MG63 (cell line): Measurements from ENCODE around the gene LMBRD1. TPM values are rescaled to one million over a fixed set of nuclear protein-coding genes. Genes with fewer than 3 reads are reported as not detected.
"Not testable (repeated sequence)": the region's sequence is repeated elsewhere in the genome, so short reads cannot be mapped to it uniquely, and the experiment has no call there.

Source experiments
- DNase-seq: peaks from one replicate; pipeline ENCODE4 v3.0.0-alpha.2; 2020
- H3K27me3 ChIP-seq: fragments of 250-450 bp; sonication (Bioruptor Pico); 2 replicates; pipeline ENCODE4 v1.5.1; 2020; ENCODE audit warnings: mild to moderate bottlenecking, moderate library complexity
- H3K36me3 ChIP-seq: fragments of 250-450 bp; sonication (Bioruptor Pico); 2 replicates; pipeline ENCODE4 v1.5.1; 2020; ENCODE audit warnings: mild to moderate bottlenecking, moderate library complexity
- H3K4me3 ChIP-seq: fragments of 250-450 bp; sonication (Bioruptor Pico); 2 replicates; pipeline ENCODE4 v1.5.1; 2020; ENCODE audit warnings: mild to moderate bottlenecking, moderate library complexity
- H3K9me3 ChIP-seq: fragments of 250-450 bp; sonication (Bioruptor Pico); 2 replicates; pipeline ENCODE4 v1.5.1; 2020; ENCODE audit warnings: mild to moderate bottlenecking, moderate library complexity
- total RNA-seq: library from RNA; depleted of rRNA; stranded (reverse); fragments of >200 nt; shearing (Covaris generic); gene quantifications from 2 replicates; pipeline ENCODE4 v1.2.3, GENCODE V29; 2014; ENCODE audit warnings: low replicate concordance

The LMBRD1 gene
- total RNA-seq, 1 experiment from 2014 or later, result 12.8 TPM

GRCh38 chr6:69704916-69705315 lies 91.9 kb downstream of the LMBRD1 start:
- H3K27me3 ChIP-seq, result no peaks in the 10 kb centered on the region
- no peak overlapping the region for H3K4me3 ChIP-seq
- no peaks in the 10 kb centered on the region for H3K36me3 ChIP-seq
- H3K9me3 ChIP-seq, result no peaks in the 10 kb centered on the region
- DNase-seq, result no peak

DNA sequence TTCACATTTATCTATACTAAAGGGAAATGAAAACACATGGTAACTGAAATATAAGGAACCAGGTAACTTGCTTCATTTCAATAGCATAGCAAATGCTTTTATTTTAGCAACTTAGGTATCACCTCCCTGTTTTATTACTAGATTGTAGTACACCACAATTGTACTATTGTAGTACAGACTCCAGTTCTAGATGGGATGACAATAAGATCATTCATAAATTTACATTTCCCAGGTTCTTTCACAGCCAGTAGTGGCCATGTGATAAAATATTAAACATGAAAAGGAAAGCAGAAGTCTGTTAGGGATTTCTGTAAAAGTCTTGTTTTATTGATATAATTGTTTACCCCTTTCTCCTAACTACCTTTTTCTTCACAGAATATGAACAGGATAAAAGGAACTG lies 97.2 kb downstream of the LMBRD1 start:
- no peak for DNase-seq
- H3K36me3 ChIP-seq, result no peaks in the 10 kb centered on the region
- no peaks in the 10 kb centered on the region for H3K27me3 ChIP-seq
- H3K4me3 ChIP-seq, result no peak overlapping the region
- no peaks in the 10 kb centered on the region for H3K9me3 ChIP-seq

DNA sequence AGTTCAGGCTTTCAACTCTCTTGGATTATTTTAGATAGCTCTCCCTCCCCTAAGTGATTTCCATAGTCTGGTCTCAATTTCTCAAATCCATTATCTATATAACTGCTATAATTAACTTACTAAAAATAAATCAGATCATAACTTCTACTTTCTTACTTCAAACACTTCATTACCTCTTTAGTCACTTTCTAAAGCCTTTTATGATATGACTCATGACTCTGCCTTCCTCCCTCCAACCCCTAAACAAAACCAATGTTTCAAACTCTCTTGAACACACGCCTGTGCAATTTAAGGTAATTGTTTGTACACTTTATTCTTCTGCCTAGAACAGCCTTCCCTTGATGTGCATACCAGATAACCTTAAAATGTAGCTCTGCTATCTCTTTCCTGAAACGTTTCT lies 100.5 kb downstream of the LMBRD1 start:
- DNase-seq, result no peak
- H3K27me3 ChIP-seq, result no peaks in the 10 kb centered on the region

DNA sequence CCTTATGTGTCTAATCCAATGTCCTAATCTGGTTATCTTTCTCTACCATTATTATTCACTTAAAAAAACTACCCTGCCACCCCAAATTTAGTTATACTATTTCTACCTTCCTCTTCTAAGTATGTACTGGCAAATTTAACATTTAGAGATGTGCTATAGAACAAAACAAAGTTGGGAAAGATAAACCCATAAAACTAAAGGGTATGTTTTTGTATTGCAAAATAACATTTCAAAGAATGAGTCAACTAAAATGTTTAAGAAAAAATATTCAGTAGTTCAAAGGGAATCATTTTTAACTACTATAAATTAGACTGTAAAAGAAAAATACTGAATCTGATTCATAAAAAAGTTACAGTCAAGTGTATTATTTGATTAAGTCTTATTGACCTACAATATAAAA lies 103.0 kb downstream of the LMBRD1 start:
- Histone ChIP-seq H3K27me3 (no peaks in the 10 kb centered on the region), H3K4me3 (no peak overlapping the region), H3K9me3 (no peaks in the 10 kb centered on the region), H3K36me3 (no peaks in the 10 kb centered on the region)
- no peak for DNase-seq

More for the DNA sequence above, 100.5 kb downstream of the LMBRD1 start:
- no peak overlapping the region for H3K4me3 ChIP-seq
- H3K9me3 ChIP-seq, result no peaks in the 10 kb centered on the region
- no peaks in the 10 kb centered on the region for H3K36me3 ChIP-seq

DNA sequence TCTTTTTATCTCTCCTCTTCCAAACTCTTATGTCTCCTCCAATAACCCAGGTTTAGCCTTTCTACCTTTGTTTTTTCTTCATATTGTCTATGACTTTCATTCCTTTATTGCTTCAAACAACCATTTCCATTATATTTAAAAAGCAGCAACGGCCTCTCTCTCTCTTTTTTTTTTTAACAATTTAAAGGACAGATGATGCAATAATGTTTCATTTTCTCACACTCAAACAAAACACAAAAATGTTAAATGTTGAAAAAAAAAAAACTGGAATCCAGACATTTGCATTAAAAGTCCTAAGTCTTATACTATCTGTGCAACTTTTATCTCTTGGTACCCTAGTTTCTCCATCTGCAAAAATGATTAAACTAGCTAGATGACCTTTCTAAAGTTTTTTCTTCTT lies 105.8 kb downstream of the LMBRD1 start:
- Histone ChIP-seq H3K9me3 (no peaks in the 10 kb centered on the region), H3K36me3 (no peaks in the 10 kb centered on the region), H3K4me3 (no peak overlapping the region), H3K27me3 (no peaks in the 10 kb centered on the region)
- DNase-seq, result no peak

DNA sequence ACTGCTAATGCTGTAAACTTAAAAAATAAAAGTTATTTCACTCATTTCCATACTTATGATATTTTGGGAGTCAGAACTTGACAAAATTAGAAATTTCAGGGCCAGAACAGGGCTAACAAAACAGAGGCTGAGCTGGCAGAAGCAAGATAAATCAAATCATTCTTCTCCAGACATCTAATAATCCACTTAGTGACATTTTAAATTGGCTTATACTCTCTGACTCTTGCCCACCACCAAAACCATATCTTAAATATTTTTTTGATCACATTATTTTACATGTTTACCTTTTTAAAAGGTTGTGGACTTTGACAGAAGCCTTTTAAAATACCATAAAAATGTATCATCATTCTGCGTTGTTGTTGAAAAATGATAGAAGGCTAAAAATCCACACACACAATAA lies 116.5 kb downstream of the LMBRD1 start:
- Histone ChIP-seq H3K9me3 (no peaks in the 10 kb centered on the region), H3K27me3 (no peaks in the 10 kb centered on the region), H3K36me3 (no peaks in the 10 kb centered on the region), H3K4me3 (no peak overlapping the region)
- DNase-seq, result no peak

- H3K36me3 ChIP-seq, result no peaks in the 10 kb centered on the region; the same call in 1 of the 2 replicates
- no peaks in the 10 kb centered on the region for H3K27me3 ChIP-seq
- H3K4me3 ChIP-seq, result no peak overlapping the region
- H3K9me3 ChIP-seq, result no peaks in the 10 kb centered on the region
- no peak for DNase-seq
Measured at GRCh38 chr6:69673298-69673697, 123.5 kb downstream of the LMBRD1 start.

- DNase-seq, result no peak
- H3K9me3 ChIP-seq, result no peaks in the 10 kb centered on the region
- no peak overlapping the region for H3K4me3 ChIP-seq
- H3K36me3 ChIP-seq, result no peaks in the 10 kb centered on the region; the same call in 1 of the 2 replicates
- no peaks in the 10 kb centered on the region for H3K27me3 ChIP-seq
Measured at GRCh38 chr6:69668916-69669315, 127.9 kb downstream of the LMBRD1 start.

GRCh38 chr6:69666779-69667178 lies 130.0 kb downstream of the LMBRD1 start:
- H3K9me3 ChIP-seq, DNase-seq, H3K36me3 ChIP-seq, H3K4me3 ChIP-seq, H3K27me3 ChIP-seq: not testable (repeated sequence)

DNA sequence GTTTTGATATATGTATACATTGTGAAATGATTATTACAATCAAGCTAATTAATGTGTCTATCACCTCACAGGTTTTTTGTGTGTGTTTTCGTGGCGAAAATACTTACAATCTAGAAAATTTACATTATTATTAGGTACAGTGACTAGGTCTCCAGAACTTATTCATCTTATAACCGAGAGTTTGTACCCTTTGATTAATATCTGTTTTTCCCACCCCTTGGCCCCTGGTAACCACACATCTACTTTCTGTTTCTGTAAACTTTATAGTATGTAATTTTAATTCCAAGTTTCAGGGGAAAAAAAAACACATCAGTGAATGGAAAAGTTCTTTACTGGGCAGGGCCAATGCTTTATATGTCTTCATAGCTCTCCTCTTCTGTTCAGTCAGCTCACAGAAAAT lies 131.4 kb downstream of the LMBRD1 start:
- Histone ChIP-seq H3K9me3 (no peaks in the 10 kb centered on the region), H3K36me3 (no peaks in the 10 kb centered on the region), H3K4me3 (no peak overlapping the region), H3K27me3 (no peaks in the 10 kb centered on the region)
- DNase-seq, result no peak

DNA sequence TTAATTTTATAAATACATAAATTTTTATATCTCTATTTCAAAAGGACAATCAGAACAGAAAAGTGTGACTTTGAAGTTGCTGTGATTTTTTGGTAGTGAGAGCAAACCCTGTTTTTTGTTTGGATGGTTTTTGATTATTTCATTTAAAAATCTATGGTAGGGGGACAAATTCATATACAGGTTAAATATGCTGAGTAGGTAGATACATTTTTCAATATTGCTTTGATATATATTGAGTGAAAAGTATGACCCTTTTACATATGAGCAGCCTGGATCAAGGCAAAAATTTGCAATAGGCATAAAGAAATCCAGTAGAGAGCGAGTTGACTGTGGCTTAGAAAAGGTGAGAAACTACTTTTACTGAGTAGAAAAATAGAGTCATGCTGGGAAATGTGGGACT lies 132.3 kb downstream of the LMBRD1 start:
- no peaks in the 10 kb centered on the region for H3K36me3 ChIP-seq
- no peaks in the 10 kb centered on the region for H3K9me3 ChIP-seq
- no peak for DNase-seq
- no peaks in the 10 kb centered on the region for H3K27me3 ChIP-seq
- no peak overlapping the region for H3K4me3 ChIP-seq

DNA sequence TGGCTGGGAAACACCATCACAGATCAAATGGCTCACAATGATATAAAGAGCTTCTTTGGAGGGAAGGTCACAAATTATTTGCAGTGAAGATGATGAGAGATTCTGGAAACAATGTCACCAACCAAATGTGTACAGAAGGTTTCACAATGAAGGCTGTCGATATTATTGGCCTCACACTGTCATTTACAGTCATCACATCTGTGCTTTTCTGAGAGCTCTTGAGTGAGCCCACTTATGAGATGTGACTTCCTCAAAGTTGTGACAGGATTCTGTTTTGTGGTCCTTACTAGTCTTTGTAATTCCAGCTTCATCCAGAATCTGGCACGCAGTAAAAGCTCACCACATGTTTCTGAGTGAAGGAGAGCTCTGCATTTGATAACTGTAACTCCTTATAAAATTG lies 133.6 kb downstream of the LMBRD1 start:
- H3K27me3 ChIP-seq, result no peaks in the 10 kb centered on the region
- DNase-seq, result no peak
- H3K4me3 ChIP-seq, result no peak overlapping the region
- no peaks in the 10 kb centered on the region for H3K9me3 ChIP-seq
- no peaks in the 10 kb centered on the region for H3K36me3 ChIP-seq

- Histone ChIP-seq H3K9me3 (no peaks in the 10 kb centered on the region), H3K36me3 (no peaks in the 10 kb centered on the region), H3K27me3 (no peaks in the 10 kb centered on the region), H3K4me3 (no peak overlapping the region)
- DNase-seq, result no peak
Measured at GRCh38 chr6:69650703-69651102, 146.1 kb downstream of the LMBRD1 start.

DNA sequence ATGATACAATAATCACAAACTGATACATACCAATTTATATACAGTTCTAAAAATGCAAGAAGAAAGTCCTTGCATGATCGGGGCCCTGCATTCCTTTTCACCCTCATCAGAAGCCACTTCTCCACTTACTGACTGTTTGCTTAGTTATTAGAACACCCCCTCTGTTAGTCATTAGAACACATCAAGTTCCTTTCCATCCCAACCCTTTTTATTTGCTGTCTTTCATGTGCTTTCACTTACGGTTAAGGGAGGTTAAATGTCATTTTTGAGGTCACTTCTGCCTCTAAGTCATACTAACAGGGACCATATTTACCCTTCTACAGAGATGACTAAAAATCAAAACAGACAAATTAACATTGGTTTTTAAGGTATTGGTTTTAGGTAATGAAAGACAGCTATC lies 149.1 kb downstream of the LMBRD1 start:
- H3K9me3 ChIP-seq, result no peaks in the 10 kb centered on the region
- H3K27me3 ChIP-seq, result no peaks in the 10 kb centered on the region
- H3K4me3 ChIP-seq, result no peak overlapping the region
- no peak for DNase-seq
- no peaks in the 10 kb centered on the region for H3K36me3 ChIP-seq

- no peak overlapping the region for H3K4me3 ChIP-seq
- H3K36me3 ChIP-seq, result no peaks in the 10 kb centered on the region
- no peak for DNase-seq
- H3K9me3 ChIP-seq, result no peaks in the 10 kb centered on the region
- H3K27me3 ChIP-seq, result no peaks in the 10 kb centered on the region
Measured at GRCh38 chr6:69643688-69644087, 153.1 kb downstream of the LMBRD1 start.

DNA sequence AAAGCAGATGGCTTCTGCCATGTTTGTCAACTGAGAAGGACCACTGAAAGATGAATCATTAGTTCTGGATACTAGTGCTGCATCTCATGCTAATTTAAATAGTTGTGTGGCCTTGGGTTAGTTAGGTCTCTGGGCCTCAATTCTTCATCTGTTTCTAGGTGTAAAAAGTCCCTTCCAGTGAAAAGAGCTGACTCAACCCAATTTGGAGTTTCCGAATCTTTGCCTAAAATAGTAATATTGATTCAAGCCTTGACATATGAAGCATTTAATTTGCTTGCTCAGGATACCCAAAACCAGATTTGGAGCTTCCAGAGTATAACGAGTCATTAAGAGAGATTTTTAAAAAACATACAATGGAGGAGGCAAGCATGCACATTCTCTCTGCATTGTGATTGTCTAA lies 163.9 kb downstream of the LMBRD1 start:
- no peak for DNase-seq
- no peaks in the 10 kb centered on the region for H3K36me3 ChIP-seq
- H3K9me3 ChIP-seq, result no peaks in the 10 kb centered on the region
- no peak overlapping the region for H3K4me3 ChIP-seq
- no peaks in the 10 kb centered on the region; the same call in 1 of the 2 replicates for H3K27me3 ChIP-seq

- no peak for DNase-seq
- Histone ChIP-seq H3K27me3 (no peaks in the 10 kb centered on the region), H3K4me3 (no peak overlapping the region), H3K36me3 (no peaks in the 10 kb centered on the region), H3K9me3 (no peaks in the 10 kb centered on the region)
Measured at GRCh38 chr6:69631552-69632346, 165.1 kb downstream of the LMBRD1 start.

DNA sequence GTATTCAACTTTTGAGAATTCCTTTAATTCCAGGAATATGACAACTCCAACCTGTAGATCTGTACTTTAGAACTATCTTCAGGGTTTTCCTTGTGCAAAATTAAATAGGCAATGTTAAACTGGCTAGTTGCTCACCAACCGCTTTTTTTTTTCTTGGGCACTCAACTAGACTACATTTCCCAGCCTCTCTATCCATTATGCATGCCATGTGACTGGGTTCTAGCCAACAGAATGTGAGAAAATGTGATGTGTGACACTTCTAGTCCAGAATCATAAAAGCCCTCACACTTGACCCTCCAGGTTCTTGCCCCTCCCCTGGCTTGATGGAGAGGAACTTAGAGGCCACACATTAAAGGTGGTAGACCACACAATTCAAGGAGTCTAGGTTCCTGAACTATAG lies 166.0 kb downstream of the LMBRD1 start:
- DNase-seq, result no peak
- H3K9me3 ChIP-seq, result no peaks in the 10 kb centered on the region
- no peaks in the 10 kb centered on the region for H3K27me3 ChIP-seq
- no peak overlapping the region for H3K4me3 ChIP-seq
- H3K36me3 ChIP-seq, result no peaks in the 10 kb centered on the region
